ENCODE data around the gene ACAP2.
"Not testable (repeated sequence)": the region's sequence is repeated elsewhere in the genome, so short reads cannot be mapped to it uniquely, and the experiment has no call there.

The ACAP2 gene

DNA sequence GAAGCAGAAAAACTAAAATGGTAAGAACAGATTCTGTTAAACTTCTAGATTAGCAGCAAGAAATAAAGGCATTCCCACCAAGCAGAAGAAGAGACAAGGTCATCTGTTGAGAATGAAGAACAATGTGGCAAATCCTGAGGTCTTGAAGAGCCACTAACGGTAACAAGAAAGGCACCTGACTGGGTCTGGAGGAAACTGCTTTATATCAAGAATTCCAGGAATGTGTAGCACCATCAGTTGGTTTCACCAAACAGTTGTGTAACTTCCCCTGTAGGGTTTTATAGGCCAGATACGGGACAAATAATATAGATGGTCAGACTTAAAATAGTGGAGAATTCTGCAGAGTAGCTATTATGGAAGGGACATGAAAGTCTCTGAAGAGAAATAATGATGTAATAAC, 57.3 kb downstream of the ACAP2 start:
- no peak for DNase-seq

DNA sequence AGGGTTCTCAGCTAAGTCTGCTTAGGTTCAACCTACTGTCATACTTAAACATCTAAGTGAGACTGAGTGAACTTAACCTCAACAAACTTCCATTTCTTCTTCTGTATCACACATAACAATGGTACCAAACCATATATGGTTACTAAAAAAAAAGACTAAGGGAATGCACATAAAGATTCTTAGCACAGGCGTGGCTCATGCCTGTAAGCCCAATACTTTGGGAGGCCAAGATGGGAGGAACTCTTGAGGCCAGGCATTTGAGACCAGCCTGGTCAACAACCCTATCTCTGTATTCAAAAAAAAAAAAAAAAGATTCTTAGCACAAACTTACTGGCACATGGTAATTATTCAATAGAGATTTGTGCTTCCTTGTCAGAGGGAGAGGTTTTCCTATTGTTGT, 57.9 kb downstream of the ACAP2 start:
- DNase-seq, result no peak

DNA sequence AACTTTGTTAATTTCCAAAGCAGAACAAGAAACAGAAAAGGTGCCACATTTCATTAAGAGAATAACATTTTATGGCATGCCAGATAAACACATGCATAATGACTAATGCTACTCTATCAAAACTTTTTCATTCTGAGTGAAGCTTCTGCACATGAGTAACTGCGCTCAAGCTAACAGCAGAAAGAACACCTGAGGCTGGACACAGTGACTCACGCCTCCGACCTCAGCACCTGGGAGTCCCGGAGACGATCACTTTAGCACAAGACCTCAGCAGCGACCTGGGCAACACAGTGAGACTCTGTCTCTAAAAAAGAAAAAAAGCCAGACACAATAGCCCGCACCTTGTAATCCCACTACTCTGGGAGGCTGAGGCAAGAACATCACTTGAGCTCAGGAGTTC, 70.6 kb downstream of the ACAP2 start:
- DNase-seq, result no peak

DNA sequence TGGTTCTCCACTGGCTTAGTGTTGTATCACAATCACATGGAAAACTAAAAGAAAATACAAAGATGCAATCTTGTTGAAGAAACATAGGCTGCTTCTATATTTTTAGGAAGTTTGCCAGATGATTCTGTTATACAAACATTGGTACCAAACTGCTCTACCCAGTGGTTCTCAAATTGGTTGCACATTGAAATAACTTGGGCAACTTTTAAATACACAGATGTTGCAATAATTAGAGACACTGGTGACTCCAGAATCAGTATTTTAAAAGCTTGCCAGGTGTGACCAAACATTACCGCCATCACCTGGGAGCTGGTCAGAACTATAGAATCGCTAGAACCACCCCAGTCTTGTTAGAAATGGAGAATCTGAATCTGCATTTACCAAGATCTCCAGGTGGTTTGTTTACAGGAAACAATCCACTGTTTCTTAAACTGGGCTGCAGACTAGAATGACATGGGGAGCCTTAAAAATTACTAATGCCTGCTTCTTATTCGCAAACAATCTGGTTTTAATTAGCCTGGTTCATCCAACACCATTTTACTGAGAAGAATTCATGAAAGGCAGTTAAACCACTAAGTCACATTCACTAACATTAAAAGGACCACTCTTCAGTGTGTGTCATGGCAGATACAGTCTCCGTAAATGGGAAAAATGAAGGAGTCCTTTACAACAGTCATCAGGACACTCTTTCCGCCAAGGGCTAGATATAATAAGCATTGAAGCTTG, 76.5 kb downstream of the ACAP2 start:
- no peak for DNase-seq

DNA sequence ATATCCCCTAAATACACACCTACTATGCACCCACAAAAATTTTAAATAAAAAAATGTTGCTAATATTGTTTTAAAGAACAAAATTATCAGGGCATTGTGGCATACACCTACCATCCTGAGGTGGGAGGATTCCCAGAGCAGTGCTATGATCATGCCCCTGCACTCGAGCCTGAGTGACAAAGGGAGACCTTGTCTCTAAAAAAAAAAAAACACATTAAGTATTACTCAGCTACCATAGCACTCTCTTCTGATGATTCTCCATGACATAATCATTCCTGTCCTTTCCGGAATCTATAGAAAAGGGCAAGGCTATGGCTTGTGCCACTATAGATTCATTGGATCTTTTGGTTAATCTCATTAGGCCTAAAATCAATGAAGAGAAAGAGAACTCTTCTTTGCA, 77.4 kb downstream of the ACAP2 start:
- DNase-seq, result no peak

DNA sequence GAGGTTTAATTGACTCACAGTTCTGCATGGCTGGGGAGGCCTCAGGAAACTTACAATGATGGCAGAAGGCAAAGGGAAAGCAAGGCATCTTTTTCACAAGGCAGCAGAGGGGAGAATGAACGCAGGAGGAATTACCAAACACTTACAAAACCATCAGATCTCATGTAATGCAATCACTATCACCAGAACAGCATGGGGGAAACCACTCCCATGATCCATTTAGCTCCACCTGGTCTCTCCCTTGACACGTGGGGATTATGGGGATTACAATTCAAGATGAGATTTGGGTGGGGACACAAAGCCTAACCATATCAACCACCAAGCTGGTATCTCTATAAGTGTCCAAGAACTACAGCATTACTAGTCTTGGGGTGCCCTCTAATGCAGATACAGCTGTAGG, 85.0 kb downstream of the ACAP2 start:
- not testable (repeated sequence) for DNase-seq

DNA sequence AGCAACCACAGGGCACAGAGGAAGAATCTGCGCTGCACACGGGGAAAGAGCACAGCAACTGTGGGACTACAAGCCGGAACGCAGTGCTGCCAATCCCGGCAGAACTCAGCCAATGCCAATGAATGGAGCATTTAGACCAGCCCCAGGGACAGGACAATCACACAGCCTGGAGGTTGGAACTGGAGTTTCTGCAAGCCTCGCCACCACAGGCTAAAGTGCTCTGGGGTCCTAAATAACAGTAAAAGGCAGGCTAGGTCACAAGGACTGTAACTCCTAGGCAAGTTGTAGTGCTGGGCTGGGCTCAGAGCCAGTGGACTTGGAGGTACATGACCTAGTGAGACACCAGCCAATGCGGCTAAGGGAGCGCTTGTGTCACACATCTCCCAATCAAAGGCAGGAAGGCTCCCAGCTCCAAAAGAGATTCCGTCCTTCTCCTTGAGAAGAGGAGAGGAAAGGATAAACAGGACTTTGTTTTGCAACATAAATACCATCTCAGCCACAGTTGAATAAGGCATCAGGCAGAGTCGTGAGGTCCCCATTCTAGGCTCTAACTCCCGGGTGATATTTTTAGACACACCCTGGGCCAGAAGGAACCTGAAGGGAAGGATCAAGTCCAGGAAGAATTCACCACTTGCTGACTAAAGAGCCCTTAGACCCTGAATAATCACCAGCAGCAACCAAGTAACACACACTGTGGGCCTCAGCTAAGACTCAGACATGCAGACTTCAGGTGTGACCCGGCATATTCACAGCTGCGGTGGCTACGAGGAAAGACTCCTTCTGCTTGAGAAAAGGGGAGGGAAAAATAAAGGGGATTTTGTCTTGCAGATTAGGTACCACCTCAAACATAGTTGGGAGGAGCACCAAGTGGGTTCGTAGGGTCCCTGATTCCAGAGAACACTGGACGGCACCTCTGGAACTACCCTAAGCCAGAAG, 86.4 kb downstream of the ACAP2 start:
- DNase-seq, result no peak

DNA sequence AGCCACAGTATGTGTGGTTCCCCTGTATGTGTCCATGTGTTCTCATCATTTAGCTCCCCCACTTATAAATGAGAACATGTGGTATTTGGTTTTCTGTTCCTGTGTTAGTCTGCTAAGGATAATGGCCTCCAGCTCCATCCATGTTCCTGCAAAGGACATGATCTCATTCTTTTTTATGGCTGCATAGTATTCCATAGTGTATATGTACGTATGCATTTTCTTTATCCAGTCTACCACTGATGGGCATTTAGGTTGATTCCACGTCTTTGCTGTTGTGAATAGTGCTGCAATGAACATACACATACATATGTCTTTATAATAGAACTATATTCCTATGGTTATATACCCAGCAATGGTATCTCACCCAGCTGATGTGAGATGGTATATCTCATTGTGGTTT, 88.8 kb downstream of the ACAP2 start:
- DNase-seq, result not testable (repeated sequence)

DNA sequence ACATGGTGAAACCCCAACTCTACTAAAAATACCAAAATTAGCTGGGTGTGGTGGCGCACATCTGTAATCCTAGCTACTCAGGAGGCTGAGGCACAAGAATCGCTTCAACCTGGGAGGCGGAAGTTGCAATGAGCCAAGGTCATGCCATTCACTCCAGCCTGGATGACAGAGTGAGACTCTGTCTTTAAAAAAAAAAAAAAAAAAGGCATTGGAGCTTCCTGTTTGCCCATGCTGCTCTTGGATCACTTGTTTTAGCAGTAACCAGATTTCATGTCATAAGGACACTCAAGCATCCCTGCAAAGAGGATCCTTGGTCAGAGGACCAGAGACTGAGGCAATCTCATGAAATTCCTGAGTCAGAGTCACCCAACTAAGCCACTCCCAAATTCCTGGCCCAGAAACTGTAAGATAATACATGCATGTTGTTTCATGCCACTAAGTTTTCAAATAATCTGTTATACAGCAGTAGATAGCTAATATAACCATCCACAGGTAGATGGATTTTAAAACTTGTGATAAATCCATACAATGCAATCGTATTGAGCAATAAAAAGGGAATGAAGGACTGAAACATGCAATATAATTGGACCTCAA, 89.8 kb downstream of the ACAP2 start:
- DNase-seq, result no peak

DNA sequence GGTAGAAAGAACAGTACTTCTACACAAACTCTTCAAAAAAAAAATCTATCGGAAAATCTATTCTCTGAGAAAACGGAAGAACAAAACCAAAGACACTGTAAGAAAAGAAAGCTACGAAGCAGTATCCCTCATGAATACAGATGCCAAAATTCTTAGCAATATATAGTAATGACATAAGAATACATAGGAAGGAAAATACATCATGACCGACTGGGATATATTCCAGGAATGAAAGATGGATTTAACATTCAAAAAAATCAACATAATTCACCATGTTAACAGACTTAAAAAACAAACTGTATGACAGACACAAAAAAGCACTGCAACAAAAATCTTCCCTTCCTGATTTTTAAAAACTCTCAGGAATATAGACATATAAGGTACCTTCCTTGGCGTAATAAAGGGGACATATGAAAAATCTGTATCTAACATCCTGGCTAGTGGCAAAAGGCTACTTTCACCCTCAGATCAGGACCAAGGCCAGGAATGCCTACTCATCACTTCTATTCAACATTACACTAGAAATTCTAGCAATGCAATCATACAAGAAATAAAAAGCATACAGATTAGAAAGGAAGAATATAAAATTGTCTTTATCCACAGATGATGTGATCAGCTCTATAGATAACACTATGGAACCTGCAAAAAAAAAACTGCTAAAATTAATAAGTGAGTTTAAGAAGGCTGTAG, 94.2 kb downstream of the ACAP2 start:
- DNase-seq, result no peak

DNA sequence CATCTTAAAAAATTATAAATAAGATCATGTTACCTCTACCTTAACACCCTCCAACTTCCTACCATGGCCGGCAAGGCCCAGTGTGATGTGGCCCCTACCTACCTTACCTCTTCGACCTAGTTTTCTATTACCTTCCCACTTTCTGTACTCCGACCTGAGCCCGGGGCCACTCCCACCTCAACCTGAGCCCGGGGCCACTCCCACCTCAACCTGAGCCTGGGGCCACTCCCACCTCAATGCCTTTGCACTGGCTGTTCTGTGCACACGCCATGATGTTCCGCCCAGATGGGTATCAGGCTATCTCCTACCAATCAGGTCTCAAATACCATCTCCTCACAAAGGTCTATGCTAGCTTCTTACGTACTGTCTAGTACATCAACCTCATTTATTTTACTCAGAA, 105.1 kb downstream of the ACAP2 start:
- DNase-seq, result no peak

DNA sequence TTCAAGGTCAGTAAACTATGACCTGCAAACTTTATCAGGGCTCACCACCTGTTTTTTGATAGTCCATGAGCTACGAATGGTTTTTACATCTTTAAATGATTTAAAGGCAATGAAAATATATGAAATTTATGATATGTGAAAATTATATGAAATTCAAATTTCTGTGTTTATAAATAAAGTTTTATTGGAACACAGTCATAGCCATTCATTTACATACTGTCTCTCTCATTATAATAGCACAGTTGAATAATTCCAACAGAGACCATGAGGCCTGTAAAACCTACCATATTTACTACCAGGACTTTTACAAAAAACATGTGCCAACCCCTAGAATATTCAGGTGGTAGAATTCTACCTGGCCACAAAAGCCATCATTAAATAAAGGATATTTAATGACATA, 107.9 kb downstream of the ACAP2 start:
- DNase-seq, result no peak

DNA sequence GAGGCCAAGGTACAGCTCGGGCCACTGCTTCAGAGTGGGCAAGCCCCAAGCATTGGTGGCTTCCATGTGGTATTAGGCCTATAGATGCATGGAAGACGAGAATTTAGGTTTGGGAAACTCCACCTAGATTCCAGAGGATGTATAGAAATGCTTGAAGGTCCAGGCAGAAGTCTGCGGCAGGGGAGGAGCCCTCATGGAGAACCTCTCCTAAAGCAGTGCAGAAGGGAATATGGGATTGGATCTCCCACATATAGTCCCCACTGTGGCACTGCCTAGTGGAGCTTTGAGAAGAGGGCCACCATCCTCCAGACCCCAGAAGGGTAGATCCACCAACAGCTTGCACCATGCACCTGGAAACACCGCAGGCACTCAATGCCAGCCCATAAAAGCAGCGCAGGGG, 123.8 kb downstream of the ACAP2 start:
- no peak for DNase-seq

DNA sequence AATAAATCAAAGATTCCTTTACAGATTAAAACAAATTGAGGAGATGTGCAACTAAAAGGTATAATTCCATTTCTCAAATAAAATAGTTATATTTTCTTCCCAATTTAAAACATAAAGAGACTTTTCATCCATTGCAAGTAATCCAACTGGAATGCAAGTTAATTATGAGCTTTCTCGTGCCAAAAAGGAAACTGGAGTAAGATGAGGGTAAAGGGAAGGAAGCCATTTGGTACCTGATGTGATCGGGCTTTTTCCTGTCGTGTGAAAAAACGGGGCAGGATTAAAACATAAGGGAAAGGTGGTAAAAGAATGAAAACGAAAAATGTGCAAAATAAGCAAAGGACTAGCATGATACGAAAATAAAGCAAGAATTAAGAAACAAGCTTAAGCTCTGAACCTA, 130.1 kb downstream of the ACAP2 start:
- no peak for DNase-seq

DNA sequence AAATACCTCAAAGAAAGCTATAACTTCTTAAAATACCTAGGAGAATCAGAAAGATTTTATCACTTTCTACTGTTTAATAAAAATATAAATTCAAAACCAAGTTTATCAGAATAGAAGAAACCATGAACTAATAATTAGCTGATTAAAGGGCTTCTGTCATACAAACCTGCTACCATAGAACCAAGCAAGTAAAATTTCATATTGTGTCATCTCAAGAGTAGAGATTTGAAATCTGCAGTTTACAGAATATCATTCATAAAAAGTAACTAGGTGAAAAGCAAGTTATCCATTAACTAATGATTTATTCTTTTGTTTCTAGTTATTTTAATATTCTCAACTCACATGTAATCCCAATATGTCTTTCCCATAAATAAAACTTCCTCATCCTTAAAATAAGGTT, 135.1 kb downstream of the ACAP2 start:
- DNase-seq, result no peak

DNA sequence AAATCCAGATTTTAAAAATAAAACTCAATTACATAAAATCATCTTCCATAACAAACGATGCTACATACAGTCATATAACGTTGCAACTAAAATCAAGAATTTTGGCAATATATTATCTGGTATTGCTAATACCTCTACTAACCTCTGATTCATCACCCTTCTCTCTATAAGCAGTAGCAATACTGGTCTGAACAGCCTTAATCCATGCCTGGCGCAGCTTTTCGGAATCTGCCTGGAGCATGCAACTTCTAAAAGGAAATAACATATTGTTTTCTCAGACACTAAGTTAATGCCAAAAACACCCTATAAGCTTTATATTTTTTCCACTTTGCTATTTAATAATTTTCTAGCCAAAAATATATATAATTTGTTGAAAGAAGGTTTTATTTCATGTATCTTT, 136.5 kb downstream of the ACAP2 start:
- DNase-seq, result no peak

DNA sequence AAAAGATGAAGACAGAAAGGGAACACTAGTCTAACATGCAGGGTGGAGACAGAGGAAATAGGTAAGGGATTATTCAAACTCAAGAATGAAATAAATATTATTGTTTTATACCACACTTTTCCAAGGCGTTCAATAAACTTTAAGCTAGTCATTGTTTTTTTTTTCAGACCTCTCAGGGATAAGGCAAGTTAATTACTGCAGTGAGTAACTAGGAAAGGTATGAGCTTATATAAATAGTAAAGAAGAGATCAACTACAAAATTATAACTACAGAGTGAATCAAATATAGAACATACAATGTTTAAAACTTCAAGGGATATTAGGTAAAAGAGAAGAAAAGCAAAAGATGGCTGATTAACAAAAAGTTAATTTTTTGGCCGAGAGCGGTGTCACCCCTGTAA, 140.4 kb downstream of the ACAP2 start:
- no peak for DNase-seq

DNA sequence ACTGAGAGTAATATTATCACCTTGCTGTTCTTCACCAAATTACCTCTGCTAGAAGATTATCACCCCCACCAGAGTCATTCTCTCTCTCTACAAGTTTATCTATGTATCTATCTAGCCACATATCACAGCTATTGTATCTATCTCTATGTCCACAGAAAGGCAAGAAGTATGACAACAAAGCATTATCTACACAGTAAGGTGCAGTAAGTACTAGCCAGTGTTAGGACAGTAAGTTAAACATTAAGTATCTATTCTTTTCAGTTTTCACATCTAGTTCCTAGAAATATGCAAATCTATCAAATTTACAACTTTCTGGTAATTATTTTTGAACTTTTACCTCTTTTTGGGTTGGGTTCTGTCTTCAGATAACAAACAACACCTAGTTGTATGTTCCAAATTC, 145.4 kb downstream of the ACAP2 start:
- DNase-seq, result no peak

DNA sequence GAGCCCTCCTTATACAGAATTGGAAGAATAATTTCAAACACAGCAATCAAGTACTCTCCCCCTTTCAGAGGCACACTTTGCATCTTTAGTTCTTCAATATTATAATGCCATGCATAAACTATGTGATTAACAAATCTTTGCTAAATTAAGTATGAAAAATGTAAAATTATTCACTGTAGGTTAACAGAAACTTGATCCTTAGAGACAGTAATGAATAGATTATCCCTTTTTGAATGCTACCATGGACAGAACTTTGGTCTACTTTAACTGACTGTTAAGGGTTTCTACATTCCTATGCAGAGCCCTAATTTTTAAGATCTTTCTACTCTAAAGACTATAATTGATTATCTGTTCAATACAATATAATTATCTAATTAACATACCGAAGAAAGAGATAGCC, 146.2 kb downstream of the ACAP2 start:
- DNase-seq, result no peak

DNA sequence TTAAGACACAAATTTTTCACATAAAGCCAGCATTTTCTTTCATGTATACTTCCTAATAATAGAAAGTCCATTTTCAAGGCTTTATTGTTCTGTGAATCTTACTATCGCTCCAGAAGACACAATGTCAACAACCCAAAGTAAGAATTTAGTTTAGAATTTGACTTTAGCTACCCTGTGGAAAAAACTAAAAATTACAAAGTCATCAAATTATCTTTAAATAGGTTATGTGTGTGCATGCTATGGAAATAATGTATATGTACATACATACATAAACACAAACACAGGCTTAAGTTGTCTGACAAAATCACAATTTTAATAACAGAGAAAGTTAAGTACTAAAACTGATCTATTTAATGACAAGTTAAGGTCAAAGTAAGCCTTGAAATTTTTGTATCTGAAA, 151.7 kb downstream of the ACAP2 start:
- no peak for DNase-seq

DNA sequence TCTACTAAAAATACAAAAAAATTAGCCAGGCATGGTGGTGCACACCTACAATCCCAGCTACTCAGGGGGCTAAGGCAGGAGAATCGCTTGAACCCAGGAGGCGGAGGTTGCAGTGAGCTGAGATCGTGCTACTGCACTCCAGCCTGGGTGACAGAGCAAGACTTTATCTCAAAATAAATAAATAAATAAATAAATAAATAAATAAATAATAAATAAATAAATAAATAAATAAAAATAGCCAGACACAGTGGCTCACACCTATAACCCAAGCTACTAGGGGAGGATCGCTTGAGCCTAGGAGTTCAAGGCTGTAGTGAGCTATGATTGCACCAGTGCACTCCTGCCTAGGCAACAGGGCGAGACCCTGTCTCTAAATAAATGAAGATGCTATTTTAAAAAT, 152.2 kb downstream of the ACAP2 start:
- DNase-seq, result not testable (repeated sequence)

DNA sequence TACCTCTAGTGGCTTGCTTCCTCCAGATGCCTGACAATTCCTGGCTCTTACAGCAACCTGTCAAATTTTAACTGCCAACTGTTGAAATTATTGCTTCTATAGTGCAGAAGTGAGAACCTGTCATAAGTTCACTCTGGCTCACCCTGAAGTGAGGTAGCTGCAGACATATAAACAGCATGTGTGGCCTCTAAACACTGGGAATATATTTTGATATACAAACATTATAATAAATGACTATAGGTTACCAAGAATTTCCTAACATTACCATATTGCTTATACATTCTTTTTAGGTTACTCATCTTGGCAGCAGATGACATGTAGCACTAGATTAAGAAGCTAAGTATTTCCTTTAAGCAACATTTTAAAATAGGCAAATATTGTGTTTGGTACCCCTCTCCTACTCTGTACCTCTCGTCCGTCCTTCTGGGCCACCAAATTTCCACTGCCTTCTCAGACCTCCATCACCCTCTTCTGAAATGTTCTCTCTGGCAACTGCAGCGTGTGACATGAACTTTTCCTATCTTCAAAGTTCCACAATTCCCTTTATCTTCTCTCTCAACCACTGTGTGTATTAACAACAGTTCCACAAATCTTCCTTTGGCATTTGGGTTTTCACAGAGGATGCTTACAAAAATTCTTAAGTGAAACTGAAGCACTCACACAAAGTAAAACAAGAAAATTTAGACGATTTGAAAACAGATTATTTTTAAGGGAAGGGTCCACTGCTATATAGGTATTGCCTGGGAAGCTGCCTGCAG, 156.5 kb downstream of the ACAP2 start:
- DNase-seq, result no peak

DNA sequence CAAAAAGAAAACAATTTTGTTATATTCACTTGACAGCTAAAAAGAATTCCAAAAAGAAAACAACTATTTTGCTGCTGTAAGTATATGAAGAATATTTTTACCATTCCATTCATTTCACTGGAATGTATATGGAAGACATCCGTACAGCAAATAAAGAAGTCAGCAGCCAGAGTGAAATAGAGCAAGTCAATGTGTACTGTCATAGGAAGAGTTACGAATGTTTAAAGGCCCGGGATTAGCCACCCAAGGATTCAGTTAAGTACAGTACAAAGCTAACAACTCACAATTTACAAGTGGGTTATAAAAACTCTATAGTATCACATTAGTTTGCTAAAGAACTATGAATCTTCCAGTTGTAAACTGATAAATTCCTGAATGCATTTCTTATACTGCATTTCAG, 157.4 kb downstream of the ACAP2 start:
- DNase-seq, result no peak
